Daoy (cell line): Measurements from ENCODE around the gene SOX6. TPM values are rescaled to one million over a fixed set of nuclear protein-coding genes. Genes with fewer than 3 reads are reported as not detected.
"Not testable (repeated sequence)": the region's sequence is repeated elsewhere in the genome, so short reads cannot be mapped to it uniquely, and the experiment has no call there.

Experiments
- DNase-seq: peaks from one replicate; pipeline ENCODE4 v3.0.0-alpha.2; 2015; ENCODE audit warnings: low read depth
- total RNA-seq: library from RNA; depleted of rRNA; stranded (reverse); fragments of >200 nt; shearing (Covaris generic); gene quantifications from 2 replicates; pipeline ENCODE4 v1.2.3, GENCODE V29; 2014; rRNA removed

Gene SOX6
- 3.0 TPM in 1 of 2 replicates, not detected in the other for total RNA-seq

DNA sequence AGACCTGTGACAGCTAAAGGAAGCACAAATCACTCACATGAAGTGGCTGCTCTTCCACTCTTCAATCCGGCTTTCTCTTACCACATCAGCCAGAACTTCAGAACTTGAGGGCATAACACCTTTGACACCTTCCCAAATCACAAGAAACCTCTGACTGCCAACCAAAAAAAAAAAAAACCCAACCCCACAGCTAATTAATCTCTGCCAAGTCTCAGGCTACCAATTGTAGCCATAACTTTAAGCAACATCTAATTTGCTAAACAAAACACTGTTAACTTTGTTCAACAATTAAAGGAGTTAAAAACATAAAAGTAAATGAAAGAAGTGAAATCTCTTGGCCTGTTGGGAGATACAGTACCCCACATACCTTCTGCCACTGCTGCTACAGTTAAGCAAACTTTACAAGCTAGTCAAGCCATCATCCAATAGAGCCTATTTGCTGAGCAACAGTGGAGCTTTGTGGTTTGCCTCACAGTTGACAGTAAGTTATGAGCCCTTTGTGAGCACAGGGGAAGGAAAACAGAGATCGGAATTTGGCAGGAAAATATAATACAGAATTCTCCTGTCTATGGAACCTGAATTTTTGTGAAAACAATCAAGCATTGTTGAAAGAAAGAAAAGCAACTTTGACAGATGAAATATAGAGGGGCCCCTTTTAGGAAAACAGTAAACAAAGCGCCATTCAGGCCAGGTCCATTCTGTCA is at the start of gene SOX6:
Gene SOX6, minus strand, starts transcription at position 490 of the 704 bp plus-strand sequence. CDS start 15,298 bp downstream, outside the sequence.
- no peak for DNase-seq

GRCh38 chr11:16404781-16405285 is 48.5 kb upstream of the SOX6 start:
- no peak for DNase-seq

DNA sequence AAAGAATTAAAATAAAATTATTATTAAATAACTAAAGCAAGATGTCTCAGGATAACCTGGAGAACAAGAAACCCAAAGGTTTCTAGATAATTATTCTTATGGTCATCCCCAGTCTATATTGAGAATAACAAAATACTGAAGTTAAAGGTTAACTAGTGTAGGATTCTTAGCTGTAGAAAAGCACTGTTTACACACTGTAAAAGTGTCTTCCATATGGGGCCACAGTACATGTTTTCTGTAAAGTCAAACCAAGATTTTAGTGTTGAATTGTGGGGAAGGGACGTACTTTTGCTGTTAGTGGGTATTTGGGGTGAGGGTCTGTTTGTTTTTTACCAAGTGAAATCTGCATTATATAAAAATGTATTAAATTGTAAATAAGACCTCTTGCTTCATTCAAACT is 47.5 kb upstream of the SOX6 start:
- DNase-seq, result no peak

DNA sequence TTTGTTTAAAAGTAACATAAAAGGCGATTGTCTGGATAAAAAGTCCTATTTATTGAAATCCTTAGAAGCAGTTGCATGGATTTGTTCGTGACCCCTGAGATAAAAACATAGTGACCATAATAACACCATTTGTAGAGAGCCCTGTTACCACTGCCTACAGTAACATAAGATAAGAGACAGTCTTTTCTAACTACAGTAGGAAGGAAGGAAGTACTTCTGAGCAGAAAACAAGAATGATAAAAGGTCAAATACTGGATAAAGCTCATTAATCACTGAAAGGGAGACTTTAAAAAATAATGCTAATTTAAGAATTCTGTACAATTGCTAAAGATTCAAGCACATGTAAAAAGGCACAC is 47.1 kb upstream of the SOX6 start:
- DNase-seq, result no peak

GRCh38 chr11:16402654-16403447 is 46.5 kb upstream of the SOX6 start:
- DNase-seq, result no peak

GRCh38 chr11:16397390-16397789 is 41.0 kb upstream of the SOX6 start:
- no peak for DNase-seq

GRCh38 chr11:16395601-16396000 is 39.3 kb upstream of the SOX6 start:
- no peak for DNase-seq

DNA sequence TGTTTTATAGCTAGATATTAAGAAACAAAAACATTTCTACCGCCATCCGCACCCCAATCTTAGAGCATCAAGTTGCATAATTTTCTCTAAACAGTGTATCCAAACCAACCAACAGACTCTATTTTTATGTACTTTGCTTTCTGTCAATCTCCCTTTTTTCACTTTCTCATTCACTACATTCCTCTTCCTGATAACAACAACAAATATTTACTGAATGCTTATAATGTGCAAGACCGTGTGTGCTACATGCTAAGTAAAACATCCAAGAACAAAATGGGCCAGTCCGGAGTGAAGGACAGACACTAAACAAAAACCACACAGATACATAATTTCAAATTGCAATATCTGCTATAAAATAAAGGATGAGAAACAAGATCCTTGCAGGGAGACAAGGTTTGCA is 38.6 kb upstream of the SOX6 start:
- DNase-seq, result no peak

- DNase-seq, result no peak
Observed at GRCh38 chr11:16393340-16393739, 37.0 kb upstream of the SOX6 start.

GRCh38 chr11:16392616-16393015 is 36.3 kb upstream of the SOX6 start:
- no peak for DNase-seq

GRCh38 chr11:16390826-16391225 is 34.5 kb upstream of the SOX6 start:
- not testable (repeated sequence) for DNase-seq

DNA sequence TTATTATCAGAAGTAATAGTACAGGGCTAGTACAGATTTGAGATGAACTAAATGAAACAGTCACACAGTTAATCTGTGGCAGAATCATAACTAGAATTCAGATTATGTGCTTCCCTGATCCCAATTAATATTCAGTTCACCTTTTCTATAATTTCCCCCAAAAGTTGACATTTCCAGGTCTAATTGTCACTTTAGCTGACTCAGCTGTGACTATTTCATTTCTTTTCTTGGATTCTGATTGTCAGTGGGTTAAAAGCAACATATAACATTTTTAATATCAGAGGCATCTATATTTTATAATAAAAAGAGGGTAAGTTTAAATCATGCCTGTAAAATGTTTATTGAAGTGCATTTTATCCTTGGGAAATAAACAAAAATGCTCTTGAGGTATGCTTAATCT is 28.8 kb upstream of the SOX6 start:
- DNase-seq, result no peak

GRCh38 chr11:16382638-16383380 is 26.5 kb upstream of the SOX6 start:
- no peak for DNase-seq

GRCh38 chr11:16382186-16382585 is 25.8 kb upstream of the SOX6 start:
- no peak for DNase-seq

DNA sequence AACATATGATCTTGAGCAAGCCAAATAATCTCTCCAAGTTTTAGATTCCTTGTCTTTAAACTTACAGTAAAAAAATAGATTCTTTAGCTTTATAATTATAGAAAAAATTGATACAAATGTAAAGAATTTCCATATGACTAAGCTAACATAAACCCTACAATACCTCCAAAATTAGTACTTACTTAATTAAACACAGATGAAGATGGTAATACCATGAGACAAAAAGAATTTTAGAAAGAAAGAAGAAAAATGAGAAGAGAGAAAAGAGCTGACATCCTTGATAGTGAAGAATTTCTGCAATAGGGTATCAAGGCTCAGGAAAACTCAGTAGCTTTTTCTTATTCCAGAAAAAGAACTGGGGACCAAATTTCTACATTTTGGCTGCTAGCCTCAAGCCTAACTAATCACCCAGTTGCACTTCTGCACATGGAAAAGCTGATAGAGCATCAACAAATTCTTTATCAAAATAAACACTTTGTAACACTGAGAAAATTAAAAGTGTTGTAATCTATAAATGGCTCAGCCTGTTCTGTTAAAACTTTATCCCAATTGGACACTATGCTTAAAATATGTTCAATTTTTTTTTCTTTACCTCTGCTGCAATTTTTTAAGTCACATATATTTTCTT is 24.7 kb upstream of the SOX6 start:
- no peak for DNase-seq

GRCh38 chr11:16378906-16379305 is 22.6 kb upstream of the SOX6 start:
- no peak for DNase-seq

- DNase-seq, result no peak
Observed at GRCh38 chr11:16377746-16378145, 21.4 kb upstream of the SOX6 start.

DNA sequence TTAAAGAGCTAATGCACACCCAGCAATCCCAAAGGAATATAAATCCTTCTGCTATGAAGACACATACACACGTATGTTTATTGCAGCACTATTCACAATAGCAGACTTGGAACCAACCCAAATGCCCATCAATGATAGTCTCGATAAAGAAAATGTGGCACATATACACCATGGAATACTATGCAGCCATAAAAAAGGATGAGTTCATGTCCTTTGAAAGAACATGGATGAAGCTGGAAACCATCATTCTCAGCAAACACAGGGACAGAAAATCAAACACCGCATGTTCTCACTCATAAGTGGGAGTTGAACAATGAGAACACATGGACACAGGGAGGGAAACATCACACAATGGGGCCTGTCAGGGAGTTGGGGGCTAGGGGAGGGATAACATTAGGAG is 19.3 kb upstream of the SOX6 start:
- DNase-seq, result not testable (repeated sequence)

DNA sequence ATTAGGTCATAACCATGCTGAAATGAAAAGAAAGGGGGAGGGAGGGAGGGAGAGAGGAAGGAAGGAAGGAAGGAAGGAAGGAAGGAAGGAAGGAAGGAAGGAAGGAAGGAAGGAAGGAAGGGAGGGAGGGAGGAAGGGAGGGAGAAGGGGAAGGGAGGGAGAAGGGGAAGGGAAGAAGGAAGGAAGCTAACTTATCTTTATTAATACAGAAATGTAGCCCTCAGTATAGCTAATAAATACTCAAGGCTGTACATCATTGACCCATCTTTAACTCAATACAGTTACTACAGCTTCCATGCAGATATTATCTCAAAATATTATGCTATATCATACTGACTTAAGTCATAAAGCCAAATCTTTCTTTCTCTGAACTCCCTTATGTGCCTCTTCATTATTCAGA is 17.4 kb upstream of the SOX6 start:
- DNase-seq, result no peak

DNA sequence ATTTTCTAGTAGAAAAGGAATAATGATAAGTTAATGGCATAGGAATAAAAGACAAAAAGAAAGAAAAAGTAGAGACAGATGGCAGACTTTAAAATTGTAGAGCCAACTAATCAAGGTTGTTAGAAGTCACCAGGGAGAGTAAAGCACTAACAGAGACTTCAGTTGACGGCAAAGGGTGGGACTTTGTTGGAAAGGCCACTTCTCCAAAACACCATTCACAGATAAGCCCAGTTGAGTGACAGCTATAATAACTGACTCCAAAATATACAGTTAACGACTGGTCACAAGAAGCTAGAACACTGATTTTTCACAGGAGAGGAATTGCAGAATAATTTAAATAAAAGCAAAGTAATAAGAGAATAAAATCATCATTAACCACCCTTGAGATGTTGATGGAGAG is 16.0 kb upstream of the SOX6 start:
- no peak for DNase-seq

DNA sequence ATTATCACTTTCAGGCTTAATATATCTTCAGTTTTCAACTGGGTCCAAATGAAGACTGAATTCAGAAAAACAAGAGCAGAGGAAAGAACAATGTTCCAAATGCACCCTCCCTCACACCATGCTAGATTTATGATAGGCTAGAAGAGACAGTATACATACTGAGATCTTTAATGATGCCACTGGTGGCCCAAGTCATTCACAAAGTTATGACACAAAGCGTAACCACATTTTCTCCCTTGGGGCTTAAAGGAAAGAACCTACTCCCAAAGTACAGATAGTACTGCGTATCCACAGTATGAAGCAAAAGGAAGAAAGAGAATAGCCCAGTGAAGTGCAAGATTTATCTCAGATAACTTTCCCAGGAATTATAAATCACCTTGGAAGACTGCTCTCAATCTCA is 10.9 kb upstream of the SOX6 start:
- no peak for DNase-seq
